HUDEP-2 (cell line): Measurements from ENCODE around the gene TRIAP1.
"Not testable (repeated sequence)": the region's sequence is repeated elsewhere in the genome, so short reads cannot be mapped to it uniquely, and the experiment has no call there.

Source experiments
- DNase-seq, 76 experiments: peaks; one replicate each; lab custom pipeline; 2025; ENCODE audit not compliant: unreplicated experiment in 76 of 76; lab: John Stamatoyannopoulos, UW

TRIAP1 gene

GRCh38 chr12:120469450-120470149 lies 23.4 kb upstream of the TRIAP1 start, which contains the start of gene SRSF9:
Gene SRSF9, minus strand, starts transcription at chr12:120469748. Its CDS starts 139 bp downstream, at chr12:120469609.
- DNase-seq, result peak in 75 of 76 experiments; percentile 64 to 96 (median 89)

GRCh38 chr12:120468821-120469449 lies 22.8 kb upstream of the TRIAP1 start:
- DNase-seq, result peak in 3 of 76 experiments; percentile 12 to 44 (median 34)

GRCh38 chr12:120468325-120468820 lies 22.2 kb upstream of the TRIAP1 start:
- peak in 5 of 76 experiments; percentile 12 to 21 (median 16) for DNase-seq

GRCh38 chr12:120467439-120467838 lies 21.3 kb upstream of the TRIAP1 start:
- DNase-seq, result no peak

- peak in 55 of 76 experiments; percentile 7 to 67 (median 30) for DNase-seq
These were observed 20.6 kb upstream of the TRIAP1 start for GRCh38 chr12:120466560-120467315.

- DNase-seq, result no peak
These were observed 19.6 kb upstream of the TRIAP1 start for GRCh38 chr12:120465756-120466155.

GRCh38 chr12:120463712-120464111 lies 17.5 kb upstream of the TRIAP1 start:
- DNase-seq, result no peak

GRCh38 chr12:120462099-120462640 lies 16.0 kb upstream of the TRIAP1 start:
- no peak for DNase-seq

- no peak for DNase-seq
These were observed 14.0 kb upstream of the TRIAP1 start for GRCh38 chr12:120460157-120460556.

GRCh38 chr12:120457133-120457532 lies 10.9 kb upstream of the TRIAP1 start:
- DNase-seq, result peak in 8 of 76 experiments; percentile 2 to 25 (median 9)

- DNase-seq, result no peak
These were observed 9.1 kb upstream of the TRIAP1 start for GRCh38 chr12:120455302-120455701.

GRCh38 chr12:120453977-120454376 lies 7.8 kb upstream of the TRIAP1 start:
- peak in 13 of 76 experiments; percentile 8 to 36 (median 20) for DNase-seq

- DNase-seq, result no peak
These were observed 7.0 kb upstream of the TRIAP1 start for GRCh38 chr12:120453060-120453750.

GRCh38 chr12:120452524-120452923 lies 6.3 kb upstream of the TRIAP1 start:
- peak in 15 of 76 experiments; percentile 3 to 32 (median 14) for DNase-seq

- DNase-seq, result no peak
These were observed 1.8 kb upstream of the TRIAP1 start for GRCh38 chr12:120447992-120448391.

- DNase-seq, result not testable (repeated sequence)
These were observed 627 bp upstream of the TRIAP1 start for GRCh38 chr12:120446844-120447178.

- no peak for DNase-seq
These were observed 1.5 kb downstream of the TRIAP1 start for GRCh38 chr12:120444676-120445075.

GRCh38 chr12:120439646-120440247 lies 6.4 kb downstream of the TRIAP1 start:
- peak in 67 of 76 experiments; percentile 5 to 79 (median 56) for DNase-seq

- DNase-seq, result peak in 1 of 76 experiments; percentile 10
These were observed 7.5 kb downstream of the TRIAP1 start for GRCh38 chr12:120438495-120439198.
